HepG2 (cell line): ENCODE results near the gene RIPK3. TPM values are rescaled to one million over a fixed set of nuclear protein-coding genes. Genes with fewer than 3 reads are reported as not detected.

Source experiments
- AHR ChIP-seq: IDR thresholded peaks from 2 replicates; pipeline ENCODE4 v1.6.1; 2018; ENCODE audit warnings: missing genetic modification reagents, missing compliant biosample characterization
- ATF1 ChIP-seq: IDR thresholded peaks from 2 replicates; pipeline ENCODE4 v1.6.1; 2016; ENCODE audit warnings: mild to moderate bottlenecking, control low read depth
- BRD4 ChIP-seq: sonication (generic); formaldehyde crosslinking; IDR thresholded peaks from 2 replicates; pipeline ENCODE4 v1.4.0; 2020; ENCODE audit warnings: missing genetic modification reagents
- DZIP1 ChIP-seq: sonication (generic); formaldehyde crosslinking; IDR thresholded peaks from 2 replicates; pipeline ENCODE4 v1.5.0; 2020; ENCODE audit warnings: mild to moderate bottlenecking, missing genetic modification reagents
- EEA1 ChIP-seq: sonication (generic); formaldehyde crosslinking; IDR thresholded peaks from 2 replicates; pipeline ENCODE4 v1.5.1; 2020; ENCODE audit warnings: mild to moderate bottlenecking, missing genetic modification reagents, borderline replicate concordance
- FOXC1 ChIP-seq: sonication (generic); formaldehyde crosslinking; IDR thresholded peaks from 2 replicates; pipeline ENCODE4 v1.8.0; 2022; ENCODE audit warnings: mild to moderate bottlenecking, missing genetic modification reagents, borderline replicate concordance
- GPN1 ChIP-seq: sonication (generic); formaldehyde crosslinking; IDR thresholded peaks from 2 replicates; pipeline ENCODE4 v1.5.1; 2020; ENCODE audit warnings: missing genetic modification reagents, borderline replicate concordance
- HES4 ChIP-seq: sonication (generic); formaldehyde crosslinking; IDR thresholded peaks from 2 replicates; pipeline ENCODE4 v1.9.0; 2021; ENCODE audit warnings: mild to moderate bottlenecking, missing genetic modification reagents, borderline replicate concordance
- MEIS1 ChIP-seq: sonication (generic); formaldehyde crosslinking; IDR thresholded peaks from 2 replicates; pipeline ENCODE4 v1.9.0; 2021; ENCODE audit warnings: mild to moderate bottlenecking, missing genetic modification reagents, moderate library complexity, borderline replicate concordance
- NFE2L1 ChIP-seq: sonication (generic); formaldehyde crosslinking; IDR thresholded peaks from 2 replicates; pipeline ENCODE4 v1.4.0; 2020; ENCODE audit warnings: missing genetic modification reagents, mild to moderate bottlenecking, borderline replicate concordance
- RBFOX2 ChIP-seq: fragments of 200-400 bp; formaldehyde crosslinking; IDR thresholded peaks from 2 replicates; pipeline ENCODE4 v1.6.1; 2017; ENCODE audit warnings: low read depth, mild to moderate bottlenecking, low read length
- RFXAP ChIP-seq: sonication (generic); formaldehyde crosslinking; IDR thresholded peaks from 2 replicates; pipeline ENCODE4 v1.4.0; 2020; ENCODE audit warnings: missing genetic modification reagents, borderline replicate concordance
- RXRB ChIP-seq: IDR thresholded peaks from 2 replicates; pipeline ENCODE4 v1.6.1; 2016; ENCODE audit warnings: borderline replicate concordance, missing genetic modification reagents, missing compliant biosample characterization
- SAFB2 ChIP-seq: sonication (generic); formaldehyde crosslinking; IDR thresholded peaks from 2 replicates; pipeline ENCODE4 v1.5.1; 2020; ENCODE audit warnings: missing genetic modification reagents, low read depth, mild to moderate bottlenecking, borderline replicate concordance
- ZBED4 ChIP-seq: sonication (generic); formaldehyde crosslinking; IDR thresholded peaks from 2 replicates; pipeline ENCODE4 v1.4.0; 2020; ENCODE audit warnings: missing genetic modification reagents, borderline replicate concordance
- ZNF20 ChIP-seq: sonication (generic); formaldehyde crosslinking; IDR thresholded peaks from 2 replicates; pipeline ENCODE4 v1.4.0; 2020; ENCODE audit warnings: mild to moderate bottlenecking, moderate library complexity, missing genetic modification reagents
- ZNF263 ChIP-seq: sonication (generic); formaldehyde crosslinking; IDR thresholded peaks from 2 replicates; pipeline ENCODE4 v1.4.0; 2020; ENCODE audit warnings: missing genetic modification reagents
- ZNF280B ChIP-seq: sonication (generic); formaldehyde crosslinking; IDR thresholded peaks from 2 replicates; pipeline ENCODE4 v1.5.0; 2020; ENCODE audit warnings: missing genetic modification reagents, mild to moderate bottlenecking, borderline replicate concordance
- ZNF326 ChIP-seq: sonication (generic); formaldehyde crosslinking; IDR thresholded peaks from 2 replicates; pipeline ENCODE4 v1.4.0; 2020; ENCODE audit warnings: missing genetic modification reagents, borderline replicate concordance
- ZNF547 ChIP-seq: sonication (generic); formaldehyde crosslinking; IDR thresholded peaks from 2 replicates; pipeline ENCODE4 v1.5.1; 2020; ENCODE audit warnings: mild to moderate bottlenecking, missing genetic modification reagents
- ZNF790 ChIP-seq: sonication (generic); formaldehyde crosslinking; IDR thresholded peaks from 2 replicates; pipeline ENCODE4 v1.8.0; 2022; ENCODE audit warnings: missing genetic modification reagents, mild to moderate bottlenecking, borderline replicate concordance
- polyA plus RNA-seq, 8 experiments: library from polyadenylated mRNA; depleted of rRNA in 3 of 8; stranded (reverse) in 7 of 8; unstranded in 1 of 8; fragments of >200 nt; fragmentation: Illumina TruSeq in 4 of 8; extraction: Trizol in 4 of 8; gene quantifications; 2 replicates each; pipeline versions ENCODE4 v1.2.1 to v1.2.3, GENCODE V29; 2011 to 2016; ENCODE audit warnings: low read depth in 4 of 8, missing spikeins in 1 of 8, mixed read lengths in 1 of 8; ENCODE audit not compliant: insufficient read depth in 1 of 8
- total RNA-seq, 5 experiments: library from RNA; depleted of rRNA; stranded (reverse); fragments of >200 nt; fragmentation: Illumina TruSeq; extraction: Trizol; gene quantifications; 2 replicates each; pipeline ENCODE4 v1.2.3, GENCODE V29; 2016; ENCODE audit warnings: low read depth in 1 of 5

Gene RIPK3
- total and polyA plus RNA-seq, 2 of the 13 experiments (the other 11 are each of a cell fraction or from before 2014, with no cell fraction given): not detected

GRCh38 chr14:24334431-24335291 is 5.1 kb downstream of the RIPK3 start, which contains the start of gene ADCY4 (continued):
- TF ChIP-seq ZNF280B: peak; percentile 6; the same call in 1 of the 2 replicates
- TF ChIP-seq DZIP1 (CRISPR knock-in tag): peak; percentile 82; the same call in 1 of the 2 replicates
- no peak for TF ChIP-seq RBFOX2
- 0 out of 2 replicates have a peak, but pooled peaks have one; percentile 35 for TF ChIP-seq ZNF20 (CRISPR knock-in tag)
- TF ChIP-seq ATF1 (CRISPR knock-in tag): no peak
- TF ChIP-seq SAFB2 (CRISPR knock-in tag): peak; percentile 59; the same call in 1 of the 2 replicates
- TF ChIP-seq FOXC1: 0 out of 2 replicates have a peak, but pooled peaks have one; percentile 12
- TF ChIP-seq NFE2L1 (CRISPR knock-in tag): no peak
- no peak for TF ChIP-seq ZNF790 (CRISPR knock-in tag)
- TF ChIP-seq BRD4 (CRISPR knock-in tag): peak; percentile 40; the same call in 1 of the 2 replicates
- TF ChIP-seq ZNF263 (CRISPR knock-in tag): peak; percentile 31; the same call in 1 of the 2 replicates
- no peak for TF ChIP-seq GPN1 (CRISPR knock-in tag)
- peak; percentile 13; the same call in 1 of the 2 replicates for TF ChIP-seq HES4 (CRISPR knock-in tag)
- TF ChIP-seq RXRB (CRISPR knock-in tag): no peak
- 0 out of 2 replicates have a peak, but pooled peaks have one; percentile 28 for TF ChIP-seq MEIS1 (CRISPR knock-in tag)
- no peak for TF ChIP-seq RFXAP (CRISPR knock-in tag)
- no peak for TF ChIP-seq ZNF326 (CRISPR knock-in tag)
- no peak for TF ChIP-seq ZBED4
- TF ChIP-seq AHR: no peak
- TF ChIP-seq EEA1: 0 out of 2 replicates have a peak, but pooled peaks have one; percentile 52
- TF ChIP-seq ZNF547 (CRISPR knock-in tag): no peak
